ENCODE results near the gene RHO.

The RHO gene

DNA sequence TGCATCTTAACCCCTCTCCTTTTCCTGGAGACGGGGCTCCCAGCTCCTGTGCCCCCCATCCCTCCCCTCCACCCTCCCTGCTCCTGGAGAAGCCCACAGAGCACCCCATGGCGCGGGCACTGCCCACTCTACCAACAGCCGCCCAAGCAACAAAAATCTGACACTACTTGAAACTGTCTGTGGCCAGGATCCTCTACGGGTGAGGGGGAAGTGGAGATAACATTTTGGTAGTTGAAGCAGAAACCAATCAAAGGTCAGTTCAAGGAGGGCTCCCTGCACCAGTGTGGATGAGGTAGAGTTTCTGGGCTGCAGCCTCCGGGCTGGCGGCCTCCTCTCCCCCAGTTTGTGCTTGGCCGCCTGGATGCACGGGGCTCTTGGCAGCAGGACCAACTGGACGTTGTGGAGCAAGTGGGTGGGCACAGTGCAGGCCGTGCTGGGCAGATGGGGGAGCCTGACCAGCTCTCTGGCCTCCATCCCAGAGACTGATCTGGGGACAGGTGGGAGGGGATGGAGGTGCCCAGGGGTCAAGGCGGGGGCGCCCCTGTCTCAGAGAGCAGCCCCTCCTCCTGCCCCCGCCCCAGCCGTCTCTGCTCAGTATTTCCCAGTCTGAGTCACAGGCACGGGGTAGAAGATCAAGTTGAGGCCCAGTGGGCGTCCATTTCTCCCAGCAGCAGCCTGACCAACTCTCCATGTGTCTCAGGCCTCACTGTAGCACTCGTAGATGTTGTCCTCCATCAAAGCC is 27.3 kb downstream of the RHO start:
- no peak for TF ChIP-seq CTCF (IDR thresholded peaks at IDR 0.05; ENCODE audit: low read depth, low read length, missing control alignments)
- in situ Hi-C loops (cut with HindIII; ENCODE audit: low sequenced_read_pairs): no loop called here

DNA sequence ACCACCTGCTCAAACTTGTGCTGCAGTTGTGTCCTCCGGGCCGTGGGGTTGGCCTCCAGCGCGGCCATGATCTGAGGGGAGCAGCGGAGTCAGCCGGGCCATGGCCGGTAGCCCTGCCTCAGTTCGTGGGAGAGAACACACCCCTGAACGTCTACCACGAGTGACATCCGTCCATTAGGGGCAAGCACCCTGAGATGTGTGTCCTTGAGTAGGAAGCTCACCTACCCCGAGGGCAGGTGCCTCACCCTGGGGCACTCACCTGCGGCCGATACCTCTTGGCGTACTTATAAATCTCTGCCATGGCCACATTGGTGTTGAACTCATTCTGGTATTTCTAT is 27.9 kb downstream of the RHO start:
- DNase-seq (ENCODE audit: low read depth): no peak
- in situ Hi-C loops (cut with HindIII; ENCODE audit: low sequenced_read_pairs): no loop called here
- no peak for TF ChIP-seq CTCF (IDR thresholded peaks at IDR 0.05; ENCODE audit: low read depth, low read length, missing control alignments)
- H3K4me3 ChIP-seq (ENCODE audit: low read depth, low read length): no peak overlapping the region

More for the DNA sequence above, 27.3 kb downstream of the RHO start:
- DNase-seq (ENCODE audit: low read depth): no peak
- H3K4me3 ChIP-seq (ENCODE audit: low read depth, low read length): no peak overlapping the region

DNA sequence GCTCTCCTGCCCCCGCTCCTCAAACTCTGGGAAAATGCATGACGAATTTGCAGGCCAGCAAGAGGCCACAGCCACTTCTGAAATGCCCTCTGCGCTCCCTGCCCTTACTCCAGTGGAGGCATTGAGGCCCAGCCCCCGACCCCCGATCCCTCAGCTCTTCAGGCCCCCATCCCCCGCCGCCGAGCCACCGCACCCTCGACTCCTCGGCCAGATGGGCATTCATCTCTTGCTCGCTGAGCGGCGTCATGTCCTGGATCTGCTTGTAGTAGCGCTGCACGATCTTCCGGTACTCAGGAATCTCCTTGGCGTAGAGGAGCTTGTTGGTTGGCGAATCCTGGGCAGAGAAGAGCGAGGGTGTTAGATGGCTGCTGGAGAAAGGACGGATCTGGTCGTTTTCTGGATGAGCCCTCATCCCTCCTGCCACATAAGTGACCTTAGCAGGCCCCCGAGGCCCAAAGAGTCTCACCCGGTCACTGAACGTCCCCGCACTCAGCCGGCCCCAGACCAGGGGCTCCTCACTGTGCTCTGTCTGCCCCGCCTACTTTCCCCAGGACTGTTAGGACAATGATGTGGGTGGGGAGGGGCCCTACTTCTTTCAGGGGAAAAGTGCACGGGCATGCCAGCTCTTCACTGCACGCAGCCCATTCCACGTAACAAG is 28.6 kb downstream of the RHO start:
- DNase-seq (ENCODE audit: low read depth): no peak
- no peak overlapping the region for H3K4me3 ChIP-seq (ENCODE audit: low read depth, low read length)
- TF ChIP-seq CTCF (IDR thresholded peaks at IDR 0.05; ENCODE audit: low read depth, low read length, missing control alignments): no peak
- in situ Hi-C loops (cut with HindIII; ENCODE audit: low sequenced_read_pairs): no loop called here

DNA sequence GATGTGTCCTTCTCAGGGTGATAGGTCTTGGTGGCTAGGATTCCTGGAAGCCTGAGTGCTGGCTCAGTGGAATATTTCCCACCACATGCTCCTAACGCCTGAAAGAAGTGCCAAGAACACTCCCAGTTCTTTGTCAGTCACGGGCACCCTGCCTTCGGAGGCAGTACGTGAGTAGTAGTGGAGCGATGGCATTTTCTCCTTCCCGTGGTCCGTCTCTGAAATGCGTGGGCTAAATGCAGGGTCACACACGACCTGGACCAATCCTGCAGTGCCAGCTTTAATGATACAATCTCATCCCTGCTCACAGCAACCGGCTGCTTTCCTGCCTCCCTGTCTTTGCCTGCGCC is 29.1 kb downstream of the RHO start:
- no peak overlapping the region for H3K4me3 ChIP-seq (ENCODE audit: low read depth, low read length)
- TF ChIP-seq CTCF (IDR thresholded peaks at IDR 0.05; ENCODE audit: low read depth, low read length, missing control alignments): no peak
- in situ Hi-C loops (cut with HindIII; ENCODE audit: low sequenced_read_pairs): no loop called here
- DNase-seq (ENCODE audit: low read depth): peak; percentile 27

- DNase-seq (ENCODE audit: low read depth): no peak
- H3K4me3 ChIP-seq (ENCODE audit: low read depth, low read length): no peak overlapping the region
- in situ Hi-C loops (cut with HindIII; ENCODE audit: low sequenced_read_pairs): no loop called here
- no peak for TF ChIP-seq CTCF (IDR thresholded peaks at IDR 0.05; ENCODE audit: low read depth, low read length, missing control alignments)
Measured at GRCh38 chr3:129558081-129558771, 29.8 kb downstream of the RHO start.

DNA sequence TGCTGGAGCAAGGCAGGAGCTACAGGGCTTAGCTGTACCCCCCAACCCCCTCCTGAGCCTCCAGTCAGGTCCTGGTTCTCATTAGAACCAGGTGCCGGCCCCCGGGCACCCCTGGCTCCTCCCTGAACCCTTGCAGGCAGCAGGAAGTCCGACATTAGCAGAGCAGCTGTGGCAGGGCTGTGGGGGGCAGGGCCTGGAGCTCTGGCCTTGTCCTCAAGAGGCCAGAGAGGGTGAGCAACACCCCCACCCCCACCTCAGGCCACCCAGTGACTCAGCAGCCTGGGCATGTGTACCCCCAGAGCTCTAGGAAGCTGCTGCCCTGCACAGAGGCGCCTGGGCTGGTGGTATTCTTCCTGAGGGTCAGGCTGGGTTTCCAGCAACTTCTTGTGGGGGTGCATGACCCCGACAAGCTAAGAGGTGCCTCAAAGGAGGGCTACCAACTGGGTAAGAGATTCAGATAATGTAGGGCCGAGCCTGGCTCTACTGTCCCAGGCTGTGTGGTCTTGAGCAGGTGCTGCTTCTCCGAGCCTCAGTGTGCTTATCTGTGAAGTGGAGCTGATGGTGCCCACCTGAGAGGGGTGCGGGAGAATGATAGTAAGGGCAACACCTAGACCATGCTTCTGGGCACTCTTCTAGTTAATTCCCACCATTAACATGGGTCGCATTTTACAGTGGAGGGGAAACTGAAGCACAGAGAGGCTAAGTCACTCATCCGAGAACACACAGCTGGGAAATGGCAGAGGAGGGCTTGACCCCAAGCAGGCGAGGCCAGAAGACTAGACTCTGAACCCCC is 30.5 kb downstream of the RHO start:
- H3K4me3 ChIP-seq (ENCODE audit: low read depth, low read length): no peak overlapping the region
- no peak for TF ChIP-seq CTCF (IDR thresholded peaks at IDR 0.05; ENCODE audit: low read depth, low read length, missing control alignments)
- no peak for DNase-seq (ENCODE audit: low read depth)
- in situ Hi-C loops (cut with HindIII; ENCODE audit: low sequenced_read_pairs): no loop called here

All from astrocyte of the cerebellum (primary cell).